NCI-H2196 (cell line): ENCODE data around the gene IL25.

Experiments used
- DNase-seq: peaks from one replicate; lab custom pipeline; 2025; ENCODE audit not compliant: unreplicated experiment; lab: John Stamatoyannopoulos, UW

The IL25 gene

GRCh38 chr14:23352506-23353432, 19.8 kb upstream of the IL25 start, which contains the start of gene SLC22A17:
Gene SLC22A17, minus strand, starts transcription at chr14:23352887.
- peak; percentile 87 for DNase-seq

- no peak for DNase-seq
Measured at GRCh38 chr14:23353433-23353780, 19.2 kb upstream of the IL25 start.

DNA sequence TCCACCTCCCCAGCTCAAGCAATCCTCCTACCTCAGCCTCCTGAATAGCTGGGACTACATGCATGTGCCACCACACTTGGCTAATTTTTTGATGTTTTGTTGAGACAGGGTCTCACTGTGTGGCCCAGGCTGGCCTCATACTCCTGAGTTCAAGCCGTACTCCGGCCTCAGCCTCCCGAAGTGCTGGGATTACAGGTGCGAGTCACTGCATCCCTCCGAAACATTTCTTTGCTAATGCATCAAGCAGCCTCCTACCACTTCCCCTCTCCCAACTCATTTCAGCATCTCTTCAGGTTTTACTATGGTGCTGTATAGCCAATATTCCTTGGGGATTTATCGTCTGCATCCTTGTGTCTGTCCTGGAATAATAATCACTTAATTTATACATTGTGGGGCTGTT, 17.6 kb upstream of the IL25 start:
- no peak for DNase-seq

- no peak for DNase-seq
Measured at GRCh38 chr14:23355871-23356435, 16.7 kb upstream of the IL25 start.

GRCh38 chr14:23356662-23357061, 15.9 kb upstream of the IL25 start:
- no peak for DNase-seq

DNA sequence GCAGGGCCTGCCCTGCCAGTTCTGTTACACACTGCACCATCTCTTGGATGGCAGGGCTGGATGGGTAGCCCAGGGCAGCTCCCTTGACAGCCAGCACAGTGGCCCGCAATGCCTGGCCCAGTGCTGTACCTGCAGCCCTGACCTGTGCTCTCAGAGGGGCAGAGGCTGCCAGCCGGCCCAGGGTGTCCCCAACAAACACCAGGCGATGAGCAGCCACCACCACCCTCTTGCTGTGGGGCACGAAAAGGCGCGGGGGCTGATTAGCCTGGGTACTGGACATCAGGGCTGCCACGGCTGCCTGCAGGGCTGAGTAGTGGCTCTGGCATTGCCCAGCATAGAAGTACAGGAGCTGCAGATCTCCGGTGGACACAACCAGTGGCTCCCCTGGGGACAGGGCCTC, 15.3 kb upstream of the IL25 start:
- DNase-seq = no peak

DNA sequence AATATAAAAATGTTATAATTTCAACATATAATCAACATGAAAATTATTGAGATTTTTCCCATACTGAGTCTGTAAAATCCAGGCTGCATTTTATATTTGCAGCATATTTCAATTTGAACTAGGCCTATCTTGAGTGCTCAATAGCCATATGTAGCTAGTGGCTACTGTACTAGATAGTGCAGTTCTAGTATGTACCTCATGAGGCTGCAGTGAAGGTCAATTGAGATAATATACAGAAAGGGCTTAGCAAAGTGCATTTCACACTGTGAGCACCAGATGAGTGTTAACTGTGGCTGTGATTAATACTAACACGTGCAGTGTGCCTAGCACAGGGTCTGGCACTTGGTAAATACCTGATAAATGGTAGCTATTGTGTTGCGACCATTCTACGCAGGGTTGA, 14.6 kb upstream of the IL25 start:
- DNase-seq = no peak

GRCh38 chr14:23358553-23359166, 13.9 kb upstream of the IL25 start:
- no peak for DNase-seq

- no peak for DNase-seq
Measured at GRCh38 chr14:23359167-23359626, 13.4 kb upstream of the IL25 start.

GRCh38 chr14:23359722-23360447, 12.7 kb upstream of the IL25 start:
- no peak for DNase-seq

- DNase-seq = no peak
Measured at GRCh38 chr14:23360496-23360895, 12.1 kb upstream of the IL25 start.

GRCh38 chr14:23361320-23361719, 11.3 kb upstream of the IL25 start:
- no peak for DNase-seq

- no peak for DNase-seq
Measured at GRCh38 chr14:23361763-23362162, 10.8 kb upstream of the IL25 start.

GRCh38 chr14:23362200-23362599, 10.4 kb upstream of the IL25 start:
- no peak for DNase-seq

GRCh38 chr14:23364164-23365035, 8.2 kb upstream of the IL25 start:
- peak; percentile 33 for DNase-seq

DNA sequence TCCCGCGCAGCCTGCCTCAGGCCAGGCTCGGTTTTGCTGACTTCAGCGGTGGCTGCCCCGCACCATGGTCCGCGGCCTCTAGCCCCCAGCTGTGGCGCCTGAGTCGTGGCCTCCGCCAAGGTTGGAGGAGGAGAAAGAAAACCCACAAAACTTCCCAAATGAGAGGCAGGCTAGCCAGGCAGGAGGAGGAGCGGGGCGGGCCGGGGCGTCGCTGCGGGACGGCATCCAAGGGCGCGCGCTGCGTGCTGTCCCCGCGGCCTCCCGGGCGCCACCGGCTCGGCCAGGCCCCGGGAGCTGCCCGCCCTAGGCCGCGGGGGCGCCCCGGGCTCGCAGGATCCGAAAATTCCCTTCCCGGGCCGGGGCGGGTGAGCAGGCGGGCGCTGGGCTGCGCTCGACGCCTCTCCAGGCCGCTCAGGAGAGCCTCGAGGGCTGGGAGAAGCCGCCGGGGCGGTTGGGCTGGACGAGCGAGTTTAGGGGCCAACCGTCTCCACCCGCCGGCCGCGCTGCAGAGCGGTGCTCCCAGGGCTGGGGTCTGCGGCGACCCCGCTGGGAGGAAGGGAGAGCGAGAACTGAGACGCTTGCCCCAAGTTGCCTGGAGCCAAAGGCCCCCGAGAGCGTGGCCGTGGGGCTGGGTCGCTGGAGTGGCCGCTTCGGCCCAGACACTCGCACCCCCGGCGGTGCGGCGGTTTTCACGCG, 7.4 kb upstream of the IL25 start, which contains the start of gene EFS:
EFS (minus strand) TSS at position 137 of the 696 bp plus-strand sequence. CDS start 147 bp downstream, outside the sequence.
- DNase-seq = no peak

DNA sequence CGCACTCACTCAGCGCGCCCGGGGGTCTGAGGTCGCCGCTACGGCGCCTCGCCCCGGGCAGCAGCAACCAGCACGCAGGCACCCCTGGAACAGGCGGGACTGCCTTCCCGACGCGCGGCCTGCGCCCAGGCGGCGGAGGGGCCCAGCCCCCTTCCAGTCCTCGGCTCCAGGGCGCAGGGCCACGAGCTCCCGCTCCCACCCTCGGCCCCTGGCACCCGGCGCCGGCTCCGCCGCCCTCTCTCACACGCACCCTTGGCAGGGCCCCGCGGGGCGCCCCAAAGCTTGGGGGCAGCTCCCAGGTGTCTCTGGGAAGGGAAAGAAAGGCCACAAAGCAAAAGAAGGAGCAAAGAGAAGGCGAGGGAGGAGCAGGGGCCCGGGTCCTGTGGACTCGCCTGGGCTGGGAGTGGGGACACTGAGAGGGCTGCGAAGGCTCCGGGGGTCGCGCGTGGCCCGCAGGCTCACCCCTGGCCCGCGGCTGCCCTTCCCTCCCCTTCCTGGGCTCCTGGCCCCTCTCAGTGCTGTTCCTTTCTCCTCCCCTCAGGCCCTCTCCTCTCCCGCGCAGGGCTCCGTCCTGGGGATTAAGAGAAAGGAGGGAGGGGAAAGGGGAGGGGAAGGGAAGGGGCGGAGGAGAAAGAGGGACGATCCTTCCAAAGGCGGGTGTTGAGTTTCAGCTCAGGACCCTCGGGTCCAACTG, 6.7 kb upstream of the IL25 start:
- peak; percentile 48 for DNase-seq

DNA sequence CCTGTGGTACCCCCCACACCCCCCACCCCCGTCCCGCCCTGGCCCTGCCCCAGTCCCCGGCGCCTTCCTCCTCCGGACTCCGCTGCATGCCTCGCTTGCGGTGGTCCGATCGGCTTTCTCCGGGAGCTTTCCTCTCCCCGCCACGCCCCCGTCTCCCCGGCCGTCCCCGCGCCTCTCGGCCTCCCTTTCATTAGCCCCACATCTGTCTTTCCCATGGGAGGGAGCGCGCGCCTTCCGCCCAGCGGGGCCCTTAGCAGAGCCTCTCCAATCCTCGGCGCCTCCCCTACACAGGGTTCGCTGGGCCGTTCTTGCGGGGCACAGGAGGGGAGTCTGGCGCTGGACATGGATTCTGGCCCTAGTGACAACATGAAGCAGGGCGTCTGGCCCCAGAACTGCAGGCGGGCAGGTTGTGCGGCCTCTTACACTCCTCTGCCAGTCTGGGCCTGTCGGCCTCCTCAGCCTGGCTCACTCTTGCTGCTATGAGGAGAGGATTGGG, 6.1 kb upstream of the IL25 start:
- peak; percentile 55 for DNase-seq

DNA sequence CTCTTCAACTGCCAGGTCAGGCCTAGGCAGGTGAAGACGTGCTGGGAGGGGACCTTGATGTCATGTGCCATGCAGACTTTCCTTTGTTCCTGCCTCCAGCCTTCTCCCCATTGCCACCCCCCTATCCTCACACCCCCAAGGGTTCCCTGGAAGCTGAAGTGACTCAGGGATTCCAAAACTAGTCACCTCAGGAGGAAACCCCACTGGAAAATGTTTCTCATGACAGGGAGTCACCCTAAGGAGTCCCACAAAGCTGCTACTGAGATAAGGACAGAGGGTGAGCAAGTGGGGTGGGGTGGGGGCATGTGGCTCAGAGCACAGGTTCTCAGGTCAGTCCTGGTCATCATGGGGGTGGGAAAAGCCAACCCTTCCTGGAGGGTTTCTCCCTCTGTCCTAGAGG, 2.4 kb upstream of the IL25 start:
- no peak for DNase-seq
